RWPE2 (cell line): ENCODE results near the gene SOX4.

ENCODE experiments used
- ATAC-seq: fragments of 200-7000 bp; cut with Tn5 transposase; 3 replicates; pipeline ENCODE4 v1.9.1; 2021; ENCODE audit warnings: low read depth
- DNase-seq: peaks from one replicate; pipeline ENCODE4 v3.0.0-alpha.2; 2020; ENCODE audit warnings: low spot score
- H3K27ac ChIP-seq: fragments of 450-650 bp; 2 replicates; pipeline ENCODE4 v1.5.1; 2017; ENCODE audit warnings: mild to moderate bottlenecking; ENCODE audit not compliant: poor library complexity, severe bottlenecking
- H3K27me3 ChIP-seq: fragments of 250-450 bp; sonication (Bioruptor Pico); 2 replicates; pipeline ENCODE4 v1.5.1; 2021; ENCODE audit warnings: mild to moderate bottlenecking, moderate library complexity; ENCODE audit not compliant: insufficient read depth, poor library complexity, severe bottlenecking
- H3K36me3 ChIP-seq: fragments of 250-450 bp; sonication (Bioruptor Pico); 2 replicates; pipeline ENCODE4 v1.5.1; 2020; ENCODE audit warnings: low read depth, mild to moderate bottlenecking, moderate library complexity
- H3K4me1 ChIP-seq: fragments of 250-450 bp; sonication (Bioruptor Pico); 2 replicates; pipeline ENCODE4 v1.5.1; 2021; ENCODE audit warnings: mild to moderate bottlenecking, moderate library complexity; ENCODE audit not compliant: insufficient read depth, poor library complexity, severe bottlenecking
- H3K4me3 ChIP-seq: fragments of 250-450 bp; sonication (Bioruptor Pico); 2 replicates; pipeline ENCODE4 v1.5.1; 2021; ENCODE audit warnings: mild to moderate bottlenecking, moderate library complexity; ENCODE audit not compliant: severe bottlenecking
- H3K9me3 ChIP-seq: fragments of 250-450 bp; sonication (Bioruptor Pico); 2 replicates; pipeline ENCODE4 v1.5.1; 2021; ENCODE audit warnings: mild to moderate bottlenecking, moderate library complexity; ENCODE audit not compliant: severe bottlenecking
- CTCF ChIP-seq: fragments of 450-650 bp; IDR thresholded peaks from one replicate; pipeline ENCODE4 v1.5.1; 2017; ENCODE audit warnings: mild to moderate bottlenecking, moderate library complexity; ENCODE audit not compliant: poor library complexity, severe bottlenecking

The SOX4 gene

GRCh38 chr6:21582651-21583050 is 10.9 kb upstream of the SOX4 start:
- H3K4me3 ChIP-seq, result no peak overlapping the region
- TF ChIP-seq CTCF, result no peak

GRCh38 chr6:21586300-21586699 is 7.3 kb upstream of the SOX4 start:
- no peaks in the 10 kb centered on the region for H3K36me3 ChIP-seq
- H3K27me3 ChIP-seq, result no peaks in the 10 kb centered on the region
- H3K9me3 ChIP-seq, result no peaks in the 10 kb centered on the region
- no peak for TF ChIP-seq CTCF
- H3K4me1 ChIP-seq, result no peaks in the 10 kb centered on the region
- H3K4me3 ChIP-seq, result no peak overlapping the region
- no peak for DNase-seq
- no peak for ATAC-seq
- no peak overlapping the region for H3K27ac ChIP-seq

More at GRCh38 chr6:21582651-21583050, 10.9 kb upstream of the SOX4 start:
- no peak for DNase-seq
- no peak overlapping the region for H3K27ac ChIP-seq
- H3K36me3 ChIP-seq, result no peaks in the 10 kb centered on the region
- no peaks in the 10 kb centered on the region for H3K27me3 ChIP-seq
- ATAC-seq, result no peak
- no peaks in the 10 kb centered on the region for H3K9me3 ChIP-seq
- no peaks in the 10 kb centered on the region for H3K4me1 ChIP-seq

GRCh38 chr6:21586740-21587178 is 6.8 kb upstream of the SOX4 start:
- Histone ChIP-seq H3K4me3 (peak overlapping the region; percentile 48), H3K36me3 (no peaks in the 10 kb centered on the region), H3K27me3 (no peaks in the 10 kb centered on the region), H3K9me3 (no peaks in the 10 kb centered on the region), H3K27ac (peak overlapping the region; percentile 83), H3K4me1 (no peaks in the 10 kb centered on the region)
- DNase-seq (no peak), ATAC-seq (no peak; the same call in 1 of the 3 replicates)
- TF ChIP-seq CTCF, result no peak

- Histone ChIP-seq H3K27me3 (no peaks in the 10 kb centered on the region), H3K4me1 (no peaks in the 10 kb centered on the region), H3K27ac (peak overlapping the region; percentile 83), H3K4me3 (peak overlapping the region; percentile 48), H3K36me3 (no peaks in the 10 kb centered on the region), H3K9me3 (no peaks in the 10 kb centered on the region)
- ATAC-seq (peak; percentile 52), DNase-seq (no peak)
- TF ChIP-seq CTCF, result no peak
Measured at GRCh38 chr6:21587179-21587960, 6.2 kb upstream of the SOX4 start.

- Histone ChIP-seq H3K27me3 (no peaks in the 10 kb centered on the region), H3K4me1 (peaks cover 1% of the 10 kb centered on the region), H3K27ac (peak overlapping the region; percentile 83), H3K9me3 (no peaks in the 10 kb centered on the region), H3K4me3 (peak overlapping the region; percentile 48), H3K36me3 (no peaks in the 10 kb centered on the region)
- ATAC-seq (peak; percentile 41), DNase-seq (peak; percentile 64)
- TF ChIP-seq CTCF, result no peak
Measured at GRCh38 chr6:21587961-21588480, 5.5 kb upstream of the SOX4 start.
